ENCODE measurements around the gene KRTAP12-2.
A peak's percentile ranks its signal among the peaks of the same experiment; 100 is the strongest.
"Not testable (repeated sequence)": the region's sequence is repeated elsewhere in the genome, so short reads cannot be mapped to it uniquely, and the experiment has no call there.

The KRTAP12-2 gene

GRCh38 chr21:44649521-44650100 is 17.1 kb downstream of the KRTAP12-2 start:
- no peak for DNase-seq

GRCh38 chr21:44648557-44649311 is 18.0 kb downstream of the KRTAP12-2 start:
- DNase-seq: no peak

- DNase-seq: no peak
Measured at GRCh38 chr21:44647222-44647552, 19.5 kb downstream of the KRTAP12-2 start.

- DNase-seq: not testable (repeated sequence)
Measured at GRCh38 chr21:44646366-44647221, 20.1 kb downstream of the KRTAP12-2 start, which contains the start of gene KRTAP10-11. Gene KRTAP10-11, plus strand, starts transcription at chr21:44646414. Its CDS starts 45 bp downstream, at chr21:44646459.

- no peak for DNase-seq
Measured at GRCh38 chr21:44644878-44645277, 21.8 kb downstream of the KRTAP12-2 start.

GRCh38 chr21:44643741-44644310 is 22.9 kb downstream of the KRTAP12-2 start:
- DNase-seq: no peak

GRCh38 chr21:44640761-44641160 is 26.0 kb downstream of the KRTAP12-2 start:
- DNase-seq: no peak

GRCh38 chr21:44639331-44639655 is 27.4 kb downstream of the KRTAP12-2 start:
- DNase-seq: no peak

- DNase-seq: not testable (repeated sequence)
Measured at GRCh38 chr21:44638506-44639330, 28.0 kb downstream of the KRTAP12-2 start.

GRCh38 chr21:44637851-44638348 is 28.8 kb downstream of the KRTAP12-2 start:
- not testable (repeated sequence) for DNase-seq

- DNase-seq: no peak
Measured at GRCh38 chr21:44637018-44637850, 29.5 kb downstream of the KRTAP12-2 start, which contains the start of gene KRTAP10-10. Gene KRTAP10-10, plus strand, starts transcription at chr21:44637356. Its CDS starts 62 bp downstream, at chr21:44637418.

GRCh38 chr21:44636209-44637017 is 30.3 kb downstream of the KRTAP12-2 start:
- no peak for DNase-seq

GRCh38 chr21:44632067-44632466 is 34.7 kb downstream of the KRTAP12-2 start:
- DNase-seq: no peak

- peak; percentile 31 for DNase-seq
Measured at GRCh38 chr21:44630440-44630839, 36.3 kb downstream of the KRTAP12-2 start.

- no peak for DNase-seq
Measured at GRCh38 chr21:44628707-44629391, 37.9 kb downstream of the KRTAP12-2 start.

- DNase-seq: not testable (repeated sequence)
Measured at GRCh38 chr21:44627831-44628233, 38.9 kb downstream of the KRTAP12-2 start.

- DNase-seq: not testable (repeated sequence)
Measured at GRCh38 chr21:44627181-44627822, 39.4 kb downstream of the KRTAP12-2 start.

GRCh38 chr21:44626673-44627143 is 40.0 kb downstream of the KRTAP12-2 start, which contains the start of gene KRTAP10-9:
Gene KRTAP10-9, plus strand, starts transcription at chr21:44627093. Its CDS starts 79 bp downstream, at chr21:44627172.
- no peak for DNase-seq

- peak; percentile 45 for DNase-seq
Measured at GRCh38 chr21:44626262-44626661, 40.5 kb downstream of the KRTAP12-2 start.

All from CD4-positive, alpha-beta T cell treated with Interleukin-17A for 1 hour (primary cell).